Mesenchymal stem cell (in vitro differentiated cells and primary cell): ENCODE measurements around the gene SPTBN1.

Experiments
- DNase-seq: peaks from one replicate; pipeline ENCODE4 v3.0.0-alpha.2; 2013
- H2AFZ ChIP-seq: one replicate; pipeline ENCODE4 v1.6.1; 2013; ENCODE audit warnings: low read depth, mild to moderate bottlenecking, control low read depth, inconsistent platforms, low read length, moderate library complexity
- H2AK5ac ChIP-seq: 2 replicates; pipeline ENCODE4 v1.6.1; 2013; ENCODE audit warnings: low read length, moderate library complexity, mild to moderate bottlenecking, inconsistent platforms; ENCODE audit not compliant: severe bottlenecking
- H2BK120ac ChIP-seq: one replicate; pipeline ENCODE4 v1.6.1; 2013; ENCODE audit warnings: low read depth, mild to moderate bottlenecking, inconsistent platforms, low read length, moderate library complexity
- H2BK12ac ChIP-seq, 2 experiments: one replicate each; pipeline ENCODE4 v1.6.1; 2013; ENCODE audit warnings: inconsistent platforms in 2 of 2, low read length in 2 of 2, mild to moderate bottlenecking in 2 of 2, moderate library complexity in 2 of 2, control low read depth in 1 of 2
- H2BK15ac ChIP-seq: one replicate; pipeline ENCODE4 v1.6.1; 2013; ENCODE audit warnings: mild to moderate bottlenecking, low read depth, inconsistent platforms; ENCODE audit not compliant: poor library complexity, severe bottlenecking
- H2BK5ac ChIP-seq: 2 replicates; pipeline ENCODE4 v1.6.1; 2013; ENCODE audit warnings: low read depth, mild to moderate bottlenecking, low read length, control low read depth, inconsistent platforms; ENCODE audit not compliant: poor library complexity, severe bottlenecking
- H3K14ac ChIP-seq, 2 experiments: one replicate each; pipeline ENCODE4 v1.6.1; 2013; ENCODE audit warnings: inconsistent platforms in 2 of 2, low read length in 2 of 2, control low read depth in 1 of 2, mild to moderate bottlenecking in 1 of 2, moderate library complexity in 1 of 2
- H3K18ac ChIP-seq, 2 experiments: one replicate each; pipeline ENCODE4 v1.6.1; 2013; ENCODE audit warnings: inconsistent platforms in 2 of 2, low read length in 2 of 2, control low read depth in 1 of 2, low read depth in 1 of 2, mild to moderate bottlenecking in 1 of 2
- H3K23ac ChIP-seq, 2 experiments: one replicate each; pipeline ENCODE4 v1.6.1; 2013; ENCODE audit warnings: inconsistent platforms in 2 of 2, low read length in 2 of 2, mild to moderate bottlenecking in 2 of 2, moderate library complexity in 2 of 2, control low read depth in 1 of 2
- H3K27ac ChIP-seq: 2 replicates; pipeline ENCODE4 v1.5.1; 2013; ENCODE audit warnings: mild to moderate bottlenecking, moderate library complexity, low read length, control low read depth, inconsistent platforms; ENCODE audit not compliant: poor library complexity, severe bottlenecking
- H3K27me3 ChIP-seq, 2 experiments: 2 replicates each; pipeline versions ENCODE4 v1.6.1 to v1.7.0; 2013; ENCODE audit warnings: low read length in 2 of 2, mild to moderate bottlenecking in 2 of 2, moderate library complexity in 2 of 2, control low read depth in 1 of 2, inconsistent platforms in 1 of 2; ENCODE audit not compliant: control insufficient read depth in 1 of 2, insufficient read depth in 1 of 2
- H3K36me3 ChIP-seq, 2 experiments: 2 replicates each; pipeline versions ENCODE4 v1.6.1 to v1.7.0; 2013; ENCODE audit warnings: low read length in 2 of 2, control low read depth in 1 of 2, inconsistent platforms in 1 of 2, low read depth in 1 of 2, mild to moderate bottlenecking in 1 of 2; ENCODE audit not compliant: insufficient read depth in 2 of 2, control insufficient read depth in 1 of 2
- H3K4ac ChIP-seq, 2 experiments: one replicate each; pipeline ENCODE4 v1.6.1; 2013; ENCODE audit warnings: inconsistent platforms in 2 of 2, low read length in 2 of 2, mild to moderate bottlenecking in 2 of 2, moderate library complexity in 2 of 2, control low read depth in 1 of 2, low read depth in 1 of 2
- H3K4me1 ChIP-seq: 2 replicates; pipeline ENCODE4 v1.6.1; 2013; ENCODE audit warnings: low read depth, low read length, control low read depth; ENCODE audit not compliant: control insufficient read depth, insufficient read depth
- H3K4me2 ChIP-seq: 2 replicates; pipeline ENCODE4 v1.6.1; 2013; ENCODE audit warnings: low read length, mild to moderate bottlenecking, inconsistent platforms; ENCODE audit not compliant: poor library complexity, severe bottlenecking
- H3K4me3 ChIP-seq, 2 experiments: 2 replicates each; pipeline versions ENCODE4 v1.5.1 to v1.7.0; 2013; ENCODE audit warnings: low read length in 2 of 2, mild to moderate bottlenecking in 2 of 2, control low read depth in 1 of 2, low read depth in 1 of 2; ENCODE audit not compliant: insufficient read depth in 1 of 2
- H3K79me1 ChIP-seq: replicated peaks from 2 replicates; pipeline ENCODE4 v1.6.1; 2013; ENCODE audit warnings: mild to moderate bottlenecking, control low read depth, low read length, inconsistent platforms; ENCODE audit not compliant: poor library complexity, severe bottlenecking
- H3K9ac ChIP-seq: 2 replicates; pipeline ENCODE4 v1.7.0; 2013; ENCODE audit warnings: mild to moderate bottlenecking, low read length, moderate library complexity
- H3K9me3 ChIP-seq: 2 replicates; pipeline ENCODE4 v1.7.0; 2013; ENCODE audit warnings: mild to moderate bottlenecking, low read length; ENCODE audit not compliant: control insufficient read depth
- H4K8ac ChIP-seq: one replicate; pipeline ENCODE4 v1.6.1; 2013; ENCODE audit warnings: inconsistent platforms, mild to moderate bottlenecking, low read length, moderate library complexity
- H4K91ac ChIP-seq: one replicate; pipeline ENCODE4 v1.6.1; 2013; ENCODE audit warnings: mild to moderate bottlenecking, low read length, inconsistent platforms
- WGBS: methylation state at CpG from one replicate; pipeline ENCODE4 v1.1.7; 2013; ENCODE audit warnings: mixed read lengths; 5-methylcytosine and 5-hydroxymethylcytosine counted together

SPTBN1 gene

DNA sequence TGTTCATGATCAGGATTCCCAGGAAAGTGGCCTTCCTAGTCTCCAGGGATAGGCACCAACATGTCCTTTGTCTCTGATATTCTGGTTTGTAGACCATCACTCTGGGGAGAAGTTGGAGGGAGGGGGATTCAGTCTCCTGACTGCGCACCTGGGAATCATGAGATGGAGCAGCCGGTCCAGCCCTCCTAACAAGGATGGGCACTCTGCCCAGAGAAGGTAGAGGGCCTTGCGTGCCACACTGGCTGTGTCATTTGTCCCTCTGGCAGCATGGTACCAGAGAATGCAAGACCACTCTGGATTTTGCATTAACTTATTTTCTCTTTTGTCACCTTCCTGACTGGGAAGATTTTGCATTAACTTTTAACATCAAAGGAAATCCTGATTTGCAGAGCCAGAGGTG, 192.1 kb downstream of the SPTBN1 start:
- Histone ChIP-seq H2BK5ac (no peak overlapping the region), H2AK5ac (no peak overlapping the region), H3K4ac (no peak overlapping the region), H3K23ac (no peak overlapping the region), H2BK120ac (no peak overlapping the region), H3K14ac (no peak overlapping the region), H3K4me3 (no peak overlapping the region), H4K91ac (no peak overlapping the region), H2BK15ac (no peak overlapping the region), H3K18ac (no peak overlapping the region), H3K79me1 (peaks cover 37% of the 10 kb centered on the region), H2BK12ac (no peak overlapping the region), H3K4me1 (peaks cover 5% of the 10 kb centered on the region), H3K36me3 (peaks cover 57 to 100% of the 10 kb centered on the region in 2 experiments), H3K4me2 (no peak overlapping the region), H4K8ac (no peak overlapping the region), H3K27me3 (no peaks in the 10 kb centered on the region), H2AFZ (no peak overlapping the region), H3K9ac (no peak overlapping the region), H3K9me3 (no peaks in the 10 kb centered on the region), H3K27ac (no peak overlapping the region)
- no peak for DNase-seq
- 100% methylated on average over 3 of the region's 3 CpGs for WGBS

DNA sequence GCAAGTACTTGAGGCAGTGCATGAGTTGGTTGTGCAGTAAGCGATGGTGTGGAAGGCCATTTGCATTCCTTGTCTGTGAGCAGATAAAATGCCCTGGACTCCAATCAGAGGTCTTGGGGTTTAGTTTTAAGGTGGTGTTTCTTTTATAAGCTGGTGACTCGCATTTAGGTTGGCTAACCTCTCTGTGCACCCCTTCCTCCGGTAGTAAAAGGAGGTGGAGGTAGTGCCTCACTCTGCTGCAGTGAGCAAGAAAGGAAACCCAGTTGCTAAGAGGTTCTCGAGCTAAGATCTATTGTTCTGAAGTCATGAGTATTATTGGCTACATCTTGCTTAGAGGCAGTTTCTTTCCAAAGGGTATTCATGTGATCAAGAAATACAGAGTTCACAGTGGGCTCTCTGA, 193.1 kb downstream of the SPTBN1 start:
- no peak for DNase-seq
- no peak overlapping the region for H3K4me3 ChIP-seq
- no peak overlapping the region for H3K23ac ChIP-seq
- no peak overlapping the region for H3K14ac ChIP-seq
- no peak overlapping the region for H2AFZ ChIP-seq
- H4K91ac ChIP-seq: no peak overlapping the region
- H3K27ac ChIP-seq: no peak overlapping the region
- no peak overlapping the region for H3K4me2 ChIP-seq
- peaks cover 9% of the 10 kb centered on the region for H3K4me1 ChIP-seq
- H2BK15ac ChIP-seq: no peak overlapping the region
- no peak overlapping the region for H2BK120ac ChIP-seq
- H3K79me1 ChIP-seq: peaks cover 42% of the 10 kb centered on the region
- no peak overlapping the region for H2AK5ac ChIP-seq
- no peak overlapping the region for H2BK12ac ChIP-seq
- no peak overlapping the region for H2BK5ac ChIP-seq
- WGBS: 100% methylated on average over 4 of the region's 4 CpGs
- H3K9me3 ChIP-seq: no peaks in the 10 kb centered on the region
- H3K4ac ChIP-seq: no peak overlapping the region
- H3K36me3 ChIP-seq: peaks cover 61 to 100% of the 10 kb centered on the region in 2 experiments
- no peak overlapping the region for H3K18ac ChIP-seq
- H4K8ac ChIP-seq: no peak overlapping the region
- no peaks in the 10 kb centered on the region for H3K27me3 ChIP-seq
- no peak overlapping the region for H3K9ac ChIP-seq

DNA sequence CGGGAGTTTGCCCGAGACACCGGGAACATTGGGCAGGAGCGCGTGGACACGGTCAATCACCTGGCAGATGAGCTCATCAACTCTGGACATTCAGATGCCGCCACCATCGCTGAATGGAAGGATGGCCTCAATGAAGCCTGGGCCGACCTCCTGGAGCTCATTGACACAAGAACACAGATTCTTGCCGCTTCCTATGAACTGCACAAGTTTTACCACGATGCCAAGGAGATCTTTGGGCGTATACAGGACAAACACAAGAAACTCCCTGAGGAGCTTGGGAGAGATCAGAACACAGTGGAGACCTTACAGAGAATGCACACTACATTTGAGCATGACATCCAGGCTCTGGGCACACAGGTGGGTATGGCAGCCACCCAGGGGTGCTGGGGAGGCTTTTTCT, 193.5 kb downstream of the SPTBN1 start:
- Histone ChIP-seq H2AK5ac (no peak overlapping the region), H3K4me2 (no peak overlapping the region), H2BK120ac (no peak overlapping the region), H3K9ac (no peak overlapping the region), H2AFZ (no peak overlapping the region), H3K23ac (no peak overlapping the region), H3K36me3 (peaks cover 59 to 100% of the 10 kb centered on the region in 2 experiments), H2BK12ac (no peak overlapping the region), H2BK15ac (no peak overlapping the region), H3K18ac (no peak overlapping the region), H3K27ac (no peak overlapping the region), H3K4ac (no peak overlapping the region), H4K91ac (no peak overlapping the region), H4K8ac (no peak overlapping the region), H3K4me3 (no peak overlapping the region), H3K14ac (no peak overlapping the region), H3K4me1 (peaks cover 9% of the 10 kb centered on the region), H3K9me3 (no peaks in the 10 kb centered on the region), H2BK5ac (no peak overlapping the region), H3K27me3 (no peaks in the 10 kb centered on the region), H3K79me1 (peaks cover 40% of the 10 kb centered on the region)
- no peak for DNase-seq
- 98% methylated on average over 12 of the region's 12 CpGs for WGBS

DNA sequence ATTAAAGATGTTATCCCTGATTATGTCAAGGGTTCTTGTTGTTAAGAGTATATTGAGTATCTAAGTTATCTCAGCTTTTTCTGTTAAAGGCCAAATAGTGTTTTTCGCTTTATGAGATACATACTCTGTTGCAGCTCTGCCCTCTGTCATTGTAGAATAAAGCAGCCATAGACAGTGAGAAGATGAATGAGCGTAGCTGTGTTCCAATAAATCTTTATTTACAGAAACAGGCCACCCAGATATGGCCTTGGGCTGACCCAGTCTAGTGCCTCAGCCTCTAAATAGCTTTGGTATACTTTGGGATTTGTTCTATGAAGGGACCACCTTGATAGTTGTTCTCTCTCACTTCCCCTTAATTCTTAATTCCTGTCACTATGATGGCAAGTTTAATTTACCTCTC, 194.5 kb downstream of the SPTBN1 start:
- Histone ChIP-seq H4K8ac (no peak overlapping the region), H3K27ac (no peak overlapping the region), H3K4ac (no peak overlapping the region), H3K36me3 (peaks cover 58 to 100% of the 10 kb centered on the region in 2 experiments), H2AFZ (no peak overlapping the region), H3K23ac (no peak overlapping the region), H3K79me1 (peaks cover 40% of the 10 kb centered on the region), H3K4me2 (no peak overlapping the region), H3K9me3 (no peaks in the 10 kb centered on the region), H2BK5ac (no peak overlapping the region), H3K27me3 (no peaks in the 10 kb centered on the region), H3K9ac (no peak overlapping the region), H2BK120ac (no peak overlapping the region), H3K14ac (no peak overlapping the region), H3K4me1 (peaks cover 9% of the 10 kb centered on the region), H2BK12ac (no peak overlapping the region), H2AK5ac (no peak overlapping the region), H3K18ac (no peak overlapping the region), H2BK15ac (no peak overlapping the region), H4K91ac (no peak overlapping the region), H3K4me3 (no peak overlapping the region)
- DNase-seq: no peak
- 100% methylated on average over 2 of the region's 2 CpGs for WGBS
